Measurements from ENCODE around the gene ULBP3.

The ULBP3 gene

DNA sequence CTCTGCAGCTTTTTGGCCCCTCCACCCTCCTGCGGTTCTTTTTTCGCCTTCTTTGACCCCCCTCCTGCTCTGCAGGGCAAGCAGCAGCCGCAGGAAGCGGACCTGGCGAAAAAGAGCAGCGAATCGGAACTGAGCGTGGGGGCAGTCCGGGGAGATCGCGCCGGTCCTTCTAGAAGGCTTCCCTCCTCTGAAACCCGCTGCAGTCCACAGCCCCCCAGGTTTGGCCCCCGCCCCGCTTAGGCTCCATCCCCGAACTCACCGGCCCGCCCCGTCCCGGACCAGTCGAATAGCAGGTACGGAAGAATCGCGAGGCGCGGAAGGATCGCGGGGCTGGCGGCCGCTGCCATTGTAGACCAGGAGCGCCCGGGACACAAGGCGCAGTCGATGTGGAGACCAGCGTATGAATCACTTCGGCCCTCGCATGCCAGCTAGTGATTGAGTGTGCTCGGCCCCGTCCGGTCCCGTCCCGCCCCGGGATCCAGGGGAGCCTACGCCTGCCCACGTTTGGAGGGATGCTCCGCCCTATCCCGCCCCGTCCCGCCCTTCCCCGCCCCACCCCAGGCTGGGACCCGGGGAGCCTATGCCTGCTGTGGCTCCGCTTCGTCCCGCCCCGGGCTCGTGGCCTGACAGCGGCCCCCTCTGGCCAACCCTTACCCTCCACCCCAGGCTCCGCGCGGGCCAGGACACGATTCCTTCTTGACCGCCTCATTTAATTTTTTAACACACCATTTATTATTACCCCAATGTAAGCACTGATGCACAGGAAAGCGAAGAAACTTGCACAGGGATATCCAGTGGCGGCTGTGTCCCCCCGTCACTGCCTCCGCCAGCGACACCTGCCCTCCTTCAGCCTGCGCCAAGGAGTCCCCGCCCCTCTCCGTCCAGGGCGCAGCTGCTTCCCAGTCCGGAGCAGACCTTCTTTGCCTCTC, at the start of gene ULBP3:
Gene ULBP3, minus strand, starts transcription at position 402 of the 929 bp plus-strand sequence. Its CDS starts 55 bp downstream, at position 347.
- no peak for DNase-seq

DNA sequence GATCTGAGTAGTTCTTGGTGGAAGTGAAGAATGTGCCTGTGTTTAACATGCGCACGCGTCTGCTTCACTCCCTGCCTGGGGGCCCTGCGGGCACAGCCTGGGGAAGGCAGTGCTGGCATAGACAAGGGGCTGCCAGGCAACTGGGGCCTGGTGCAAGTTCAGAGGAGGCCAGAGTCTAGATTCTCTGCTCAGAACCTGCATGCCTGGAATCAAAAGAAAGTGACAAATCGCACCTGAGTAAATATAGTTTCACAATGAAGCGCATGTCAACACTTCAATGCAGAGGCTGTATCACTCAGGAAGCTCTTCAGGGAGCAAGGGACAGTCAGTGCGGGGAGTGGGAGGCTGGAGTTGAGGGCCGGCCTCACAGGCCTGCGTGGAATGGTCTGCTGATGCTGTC, 49.7 kb upstream of the ULBP3 start:
- no peak for DNase-seq

DNA sequence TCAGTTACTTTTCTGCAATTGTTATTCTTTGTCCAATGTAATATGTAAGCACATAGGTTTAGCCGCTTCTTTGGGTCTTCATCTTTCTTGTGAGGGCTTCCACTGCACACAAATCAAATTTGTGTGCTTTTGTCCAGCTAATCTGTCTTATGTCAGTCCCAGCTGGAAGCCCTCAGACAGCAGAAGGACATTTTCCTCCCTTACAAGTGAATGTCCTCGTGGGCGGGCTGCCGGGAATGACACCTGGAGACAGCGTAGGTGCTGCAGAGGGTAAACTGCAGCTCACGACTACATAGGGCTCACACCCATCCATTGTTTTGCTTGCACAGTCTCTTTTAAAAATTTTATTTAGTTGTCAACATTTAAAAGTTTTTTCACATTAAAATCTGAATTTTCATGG, 49.3 kb upstream of the ULBP3 start:
- DNase-seq = no peak

DNA sequence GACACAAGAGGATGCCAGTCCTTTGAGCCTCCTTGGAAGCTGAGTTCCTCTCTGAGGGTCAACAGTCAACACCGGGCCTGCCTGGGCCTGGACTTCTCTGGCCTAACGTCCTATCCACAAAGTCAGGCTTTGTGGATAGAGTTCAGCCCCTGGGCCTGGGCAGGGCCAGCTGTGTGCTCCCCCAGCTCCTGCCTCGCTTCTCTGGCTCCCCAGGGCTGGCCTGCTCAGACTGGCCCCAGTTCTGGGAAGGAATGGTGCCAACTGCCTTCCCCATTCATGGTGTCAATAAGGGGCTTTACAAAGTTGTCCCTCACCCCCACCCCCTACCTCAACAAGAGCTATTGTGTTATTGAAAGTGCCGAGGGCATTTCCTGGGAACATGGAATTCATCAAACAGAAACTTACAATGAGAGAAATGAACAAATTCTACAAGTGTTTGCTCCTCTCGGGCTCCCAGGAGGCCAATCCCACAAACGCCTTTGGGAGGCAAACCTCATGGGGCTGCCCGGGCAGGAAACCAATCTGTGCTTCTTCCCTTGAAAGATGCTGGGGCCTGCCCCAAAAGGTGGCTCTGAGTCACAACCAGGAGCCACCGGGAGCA, 47.4 kb upstream of the ULBP3 start:
- DNase-seq = no peak

DNA sequence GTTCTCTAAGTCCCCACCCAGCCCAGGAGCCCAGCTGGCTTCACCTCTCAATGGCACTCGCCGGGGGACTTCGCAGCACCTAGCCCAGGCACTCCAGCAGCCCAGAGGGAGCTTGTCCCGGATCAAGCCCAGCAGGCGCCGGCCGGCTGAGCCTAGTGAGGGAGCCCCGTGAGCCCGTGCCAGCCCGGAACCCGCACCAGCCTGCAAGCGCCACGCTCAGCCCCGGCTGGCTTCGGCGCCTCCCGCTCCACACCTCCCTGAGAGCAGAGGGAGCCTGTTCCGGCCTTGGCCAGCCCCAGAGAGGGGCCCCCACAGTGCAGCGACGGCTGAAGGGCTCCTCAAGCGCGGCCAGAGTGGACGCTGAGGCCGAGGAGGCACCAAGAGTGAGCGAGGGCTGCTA, 46.8 kb upstream of the ULBP3 start:
- no peak for DNase-seq

- DNase-seq = no peak
These were observed 43.3 kb upstream of the ULBP3 start for GRCh38 chr6:150112233-150112632.

- DNase-seq = no peak
These were observed 33.9 kb upstream of the ULBP3 start for GRCh38 chr6:150102750-150103270.

DNA sequence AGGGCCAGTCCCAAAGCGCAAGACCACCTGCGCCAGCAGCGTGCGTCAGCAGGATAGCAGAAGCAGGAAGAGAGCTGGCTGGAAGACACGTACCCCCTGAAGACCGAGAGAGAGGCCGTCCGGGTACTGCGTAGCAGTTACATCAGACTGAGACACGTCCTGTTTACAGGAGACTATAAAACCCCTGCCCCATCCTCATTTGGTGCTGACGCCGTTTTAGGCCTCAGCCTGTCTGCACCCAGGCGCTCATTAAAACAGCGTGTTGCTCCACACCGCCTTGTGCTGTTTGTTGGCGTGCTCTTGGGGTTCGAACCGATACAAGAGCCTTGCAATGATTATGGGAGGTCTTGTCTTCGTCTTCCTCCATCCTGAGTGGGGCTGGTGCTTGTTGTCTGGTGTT, 31.8 kb upstream of the ULBP3 start:
- no peak for DNase-seq

DNA sequence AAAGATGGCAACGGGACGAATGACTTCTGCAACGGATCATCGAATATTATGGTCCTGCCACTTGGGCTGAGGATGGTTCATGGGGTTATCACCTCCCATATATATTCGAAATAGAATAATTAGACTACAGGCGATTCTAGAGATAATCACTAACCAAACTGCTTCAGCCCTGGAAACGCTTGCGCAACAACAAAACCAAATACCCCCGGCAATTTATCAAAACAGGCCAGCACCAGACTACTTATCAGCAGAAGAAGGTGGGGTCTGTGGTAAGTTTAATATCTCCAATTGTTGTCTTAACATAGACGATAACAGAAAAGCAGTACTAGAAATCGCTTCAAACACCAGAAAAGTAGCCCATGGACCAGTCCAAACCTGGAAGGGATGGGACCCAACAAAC, 31.0 kb upstream of the ULBP3 start:
- DNase-seq = no peak

DNA sequence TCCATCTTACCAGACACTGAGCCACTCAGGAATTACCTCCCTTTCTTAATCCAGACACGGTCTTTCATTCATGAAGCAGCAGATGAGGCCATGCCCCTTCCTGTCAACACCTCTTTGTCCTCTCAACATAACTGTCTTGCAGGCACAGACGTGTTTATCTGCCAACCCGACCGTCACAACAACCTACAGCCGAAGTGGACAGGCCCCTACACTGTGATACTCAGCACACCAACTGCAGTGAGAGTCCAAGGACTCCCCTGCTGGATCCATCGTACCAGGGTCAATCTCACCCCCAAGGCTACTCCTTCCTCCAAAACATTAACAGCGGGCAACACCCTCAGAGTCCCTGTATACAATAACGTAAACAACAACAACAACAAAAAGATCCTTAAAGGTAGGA, 30.6 kb upstream of the ULBP3 start:
- no peak for DNase-seq

- DNase-seq = no peak
These were observed 29.2 kb upstream of the ULBP3 start for GRCh38 chr6:150098155-150098554.

DNA sequence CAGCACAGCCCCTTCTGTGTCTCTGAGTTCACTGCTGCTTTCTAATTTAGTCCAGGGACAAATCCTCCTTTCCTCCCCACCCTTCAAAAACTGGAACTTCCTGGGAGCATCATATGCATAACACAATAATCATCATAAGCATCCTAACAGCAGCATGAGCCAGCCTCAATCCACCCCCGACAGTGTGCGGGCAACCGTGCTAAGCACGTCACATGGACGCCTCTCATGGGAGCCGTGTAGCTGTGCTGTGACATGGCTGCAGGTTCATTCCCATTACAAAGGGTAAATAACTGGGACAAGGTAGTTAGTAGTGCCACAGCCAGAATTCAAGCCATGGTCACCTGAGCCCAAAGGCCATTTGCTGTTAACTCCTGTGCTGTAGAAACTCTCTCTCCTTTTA, 24.5 kb upstream of the ULBP3 start:
- DNase-seq = no peak

DNA sequence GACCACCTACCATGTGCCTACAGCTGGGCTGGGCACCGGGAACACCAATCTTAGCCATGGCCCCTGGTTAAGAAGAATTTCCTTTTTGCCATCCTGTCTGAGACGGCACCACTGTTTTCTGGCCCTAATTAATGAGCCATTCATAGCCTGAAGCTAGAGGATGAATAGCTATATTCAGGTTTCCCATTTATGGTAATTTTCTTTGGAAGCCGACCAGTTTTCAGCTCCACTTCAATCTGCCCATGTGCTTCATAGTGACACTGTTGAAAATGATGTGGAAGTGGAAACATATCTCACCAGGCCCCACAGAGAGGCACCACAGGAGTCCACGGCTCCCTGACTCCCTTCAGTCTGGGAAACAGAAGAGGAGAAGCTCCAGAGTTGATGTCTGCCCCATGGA, 22.6 kb upstream of the ULBP3 start:
- DNase-seq = no peak

DNA sequence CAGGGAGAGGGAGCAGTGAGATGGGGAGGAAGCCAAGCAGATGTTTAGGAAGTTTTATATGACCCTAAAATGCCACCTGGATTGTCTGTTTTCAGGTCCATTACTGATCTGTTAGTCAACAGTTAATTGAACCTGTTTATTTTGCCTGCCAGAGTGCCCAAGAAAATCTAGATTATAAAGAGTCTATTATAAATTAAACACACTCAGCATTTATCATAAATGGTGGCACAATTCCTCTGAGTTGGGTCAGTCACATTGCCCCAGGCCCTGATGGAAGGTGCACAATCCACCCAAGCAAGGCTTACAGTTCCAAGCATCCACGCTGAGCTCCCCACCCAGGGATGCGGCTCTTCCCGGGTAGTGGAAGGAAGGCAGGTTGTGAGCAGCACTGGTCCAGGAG, 21.4 kb upstream of the ULBP3 start:
- DNase-seq = no peak

GRCh38 chr6:150088481-150089154, 19.7 kb upstream of the ULBP3 start:
- no peak for DNase-seq

- no peak for DNase-seq
These were observed 18.4 kb upstream of the ULBP3 start for GRCh38 chr6:150087336-150087735.

GRCh38 chr6:150086026-150086425, 17.1 kb upstream of the ULBP3 start:
- DNase-seq = no peak

DNA sequence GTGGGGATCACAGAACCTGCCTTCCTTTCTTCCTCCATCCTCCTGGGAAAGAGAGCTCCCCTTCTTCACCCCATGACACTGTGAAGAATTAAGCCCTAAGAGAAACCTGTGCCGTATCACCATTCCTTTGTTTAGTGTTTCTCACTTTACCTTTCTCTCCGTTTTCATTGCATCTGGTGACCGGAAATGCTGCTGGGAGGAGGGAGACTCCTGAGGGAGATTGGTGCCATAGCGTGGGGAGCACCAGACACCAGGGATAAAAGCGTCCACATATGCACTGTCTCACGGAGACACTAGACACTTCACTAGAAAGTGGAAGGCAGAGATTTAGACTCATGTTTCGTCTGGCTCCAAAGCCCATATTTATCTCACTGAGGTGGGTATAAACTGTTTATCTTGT, 15.5 kb upstream of the ULBP3 start:
- no peak for DNase-seq

GRCh38 chr6:150083839-150084238, 14.9 kb upstream of the ULBP3 start:
- DNase-seq = no peak

- DNase-seq = no peak
These were observed 12.8 kb upstream of the ULBP3 start for GRCh38 chr6:150081702-150082101.

DNA sequence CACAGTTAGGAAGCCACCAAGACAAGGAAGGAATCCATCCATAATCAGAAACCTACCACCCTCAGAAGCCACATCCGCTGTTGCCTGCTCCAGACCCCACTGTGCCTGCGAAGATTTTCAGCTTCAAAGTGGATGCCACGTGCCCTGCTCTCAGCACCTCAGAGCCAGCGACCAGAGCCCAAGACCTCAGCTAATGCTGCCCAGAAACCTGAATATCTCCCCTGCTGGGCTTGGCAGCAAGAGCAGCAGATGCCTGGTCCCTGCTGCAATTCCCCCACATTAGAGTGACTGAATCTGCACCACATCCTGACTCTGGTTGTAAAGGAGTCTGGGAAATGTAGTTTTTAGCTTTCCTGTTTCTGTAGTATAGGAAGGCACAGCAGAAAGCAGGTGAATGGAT, 10.7 kb upstream of the ULBP3 start:
- DNase-seq = no peak

GRCh38 chr6:150078788-150079187, 9.9 kb upstream of the ULBP3 start:
- DNase-seq = no peak

DNA sequence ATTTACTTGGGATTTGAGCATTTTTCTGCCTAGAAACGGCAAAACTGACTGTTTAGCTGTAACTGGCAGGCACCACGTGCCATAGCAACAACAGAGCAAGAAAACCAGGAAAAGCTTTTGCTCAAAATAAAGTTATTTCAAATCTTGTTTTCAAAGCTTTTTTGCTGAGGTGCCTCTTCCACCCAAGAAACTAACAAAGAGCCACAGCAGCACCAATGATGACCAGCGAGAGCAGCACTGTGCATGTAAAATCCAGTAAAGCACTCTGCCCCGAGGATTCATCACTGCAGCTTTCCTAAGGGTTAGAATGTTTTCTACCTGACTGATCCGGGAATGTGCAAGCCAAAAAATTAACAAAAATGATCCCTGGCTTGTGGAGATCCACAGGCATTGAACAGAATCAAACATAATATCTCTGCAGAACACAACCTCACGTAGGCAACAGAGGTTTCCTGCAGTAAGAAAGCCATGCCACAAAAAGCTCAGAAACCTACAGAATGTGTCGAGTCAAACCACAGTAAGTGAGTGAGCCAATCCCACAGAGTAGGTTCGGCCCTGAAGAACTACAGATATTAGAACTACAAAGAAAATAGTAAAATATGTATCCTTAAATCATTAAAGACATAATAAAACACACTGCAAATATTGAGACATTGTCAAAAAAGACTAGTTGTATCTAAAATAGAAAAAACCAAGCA, 7.4 kb upstream of the ULBP3 start:
- DNase-seq = no peak
